ENCODE results near the gene CLEC2B. TPM values are rescaled to one million over a fixed set of nuclear protein-coding genes. Genes with fewer than 3 reads are reported as not detected.
"Not testable (repeated sequence)": the region's sequence is repeated elsewhere in the genome, so short reads cannot be mapped to it uniquely, and the experiment has no call there.

CLEC2B gene
- total and polyA plus RNA-seq, 7 donors: 6.0 to 19.6 (median 10.8) TPM

DNA sequence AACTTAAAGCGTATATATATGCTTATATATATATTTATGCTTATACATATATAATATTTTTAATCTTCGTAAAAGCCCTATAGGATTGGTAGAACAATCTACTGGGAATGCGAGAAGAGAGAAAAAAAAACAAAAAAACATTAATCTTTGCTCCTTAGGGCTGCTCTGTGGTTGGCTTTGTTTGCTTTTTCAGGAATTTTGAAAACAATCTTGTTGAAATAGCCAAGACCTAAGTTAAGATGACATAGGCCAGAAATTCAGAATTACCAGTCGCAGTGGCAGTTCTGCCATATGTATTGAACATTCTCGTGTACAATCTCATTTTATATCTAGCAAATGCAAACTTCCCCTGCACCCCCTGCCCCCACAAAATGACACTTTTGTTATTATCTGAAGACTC is 12.8 kb upstream of the CLEC2B start:
- DNase-seq: no peak
- Histone ChIP-seq H3K4me1 (no peaks in the 10 kb centered on the region), H3K9me3 (no peaks in the 10 kb centered on the region), H3K27me3 (no peaks in the 10 kb centered on the region), H3K27ac (no peak overlapping the region), H3K4me3 (no peak overlapping the region), H3K36me3 (no peaks in the 10 kb centered on the region)
- intact Hi-C loops (cut with DNase I): no loop called here
- no peak for TF ChIP-seq EP300 (IDR thresholded peaks at IDR 0.05)
- no peak for TF ChIP-seq POLR2AphosphoS5 (IDR thresholded peaks at IDR 0.05)
- no peak for TF ChIP-seq POLR2A (IDR thresholded peaks at IDR 0.05)
- TF ChIP-seq CTCF (IDR thresholded peaks at IDR 0.05): no peak
- 87 to 94% methylated on average over 5 of the region's 5 CpGs for WGBS, 2 donors

DNA sequence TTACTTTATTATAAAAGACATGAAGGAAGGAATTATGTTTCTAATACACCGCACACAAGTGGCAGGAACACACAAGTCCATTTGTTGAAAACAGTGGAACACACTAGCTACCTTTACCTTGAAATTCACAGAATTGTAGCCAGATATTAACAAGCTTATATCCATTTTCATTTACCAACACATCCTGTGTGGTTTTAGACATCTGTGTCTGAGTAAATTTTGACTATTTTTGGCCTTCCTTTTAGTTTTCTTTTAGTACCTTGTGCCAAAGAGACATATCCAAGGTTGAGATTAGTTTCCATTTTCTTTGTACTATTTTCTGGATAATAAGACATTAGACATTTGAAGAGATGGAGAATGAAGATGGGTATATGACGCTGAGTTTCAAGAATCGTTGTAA is 12.1 kb upstream of the CLEC2B start, which contains the start of gene KLRF2:
TSS of gene KLRF2 (plus strand) at position 244 of the 400 bp plus-strand sequence. CDS start at position 351, 107 bp downstream.
- Histone ChIP-seq H3K27me3 (no peaks in the 10 kb centered on the region), H3K4me3 (no peak within 1 kb of the TSS), H3K9me3 (no peaks in the 10 kb centered on the region), H3K27ac (no peak within 1 kb of the TSS), H3K36me3 (no peaks in the 10 kb centered on the region), H3K4me1 (no peaks in the 10 kb centered on the region)
- TF ChIP-seq CTCF (IDR thresholded peaks at IDR 0.05) (no peak), POLR2AphosphoS5 (IDR thresholded peaks at IDR 0.05) (no peak), EP300 (IDR thresholded peaks at IDR 0.05) (no peak)
- intact Hi-C loops (cut with DNase I): no loop called here
- no peak for DNase-seq
- WGBS, 2 donors: 89 to 95% methylated on average over 3 of the region's 3 CpGs

DNA sequence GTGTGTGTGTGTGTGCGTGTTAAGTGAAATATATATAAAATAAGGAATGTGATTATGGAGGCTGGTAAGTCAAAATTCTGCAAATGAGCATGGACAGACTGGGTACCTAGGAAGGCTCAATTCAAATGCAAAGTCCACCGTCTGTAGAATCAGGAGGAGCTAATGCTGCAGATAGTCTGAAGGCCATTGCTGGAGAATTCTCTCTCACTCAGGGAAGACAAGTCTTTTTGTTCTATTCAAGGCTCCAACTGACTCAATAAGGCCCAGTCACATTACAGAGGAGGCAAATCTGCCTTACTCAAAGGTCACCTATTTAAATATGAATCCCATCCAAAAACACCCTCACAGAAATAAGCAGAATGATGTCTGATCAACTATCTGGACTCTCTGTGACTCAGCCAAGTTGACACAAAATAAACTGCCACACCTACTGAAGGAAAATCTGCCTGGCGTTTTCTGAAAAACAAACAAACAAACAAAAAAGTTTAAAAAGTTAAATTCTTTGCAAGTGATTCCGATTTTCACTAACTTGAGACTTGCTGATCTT is 11.5 kb upstream of the CLEC2B start:
- Histone ChIP-seq H3K4me1 (no peaks in the 10 kb centered on the region), H3K9me3 (no peaks in the 10 kb centered on the region), H3K36me3 (no peaks in the 10 kb centered on the region), H3K27me3 (no peaks in the 10 kb centered on the region), H3K27ac (no peak overlapping the region), H3K4me3 (no peak overlapping the region)
- no peak for DNase-seq
- intact Hi-C loops (cut with DNase I): no loop called here
- no peak for TF ChIP-seq EP300 (IDR thresholded peaks at IDR 0.05)
- TF ChIP-seq POLR2A (IDR thresholded peaks at IDR 0.05): no peak
- no peak for TF ChIP-seq POLR2AphosphoS5 (IDR thresholded peaks at IDR 0.05)
- TF ChIP-seq CTCF (IDR thresholded peaks at IDR 0.05): no peak
- WGBS, 2 donors: 74 to 85% methylated on average over 4 of the region's 4 CpGs

GRCh38 chr12:9876120-9876519 is 7.0 kb upstream of the CLEC2B start:
- intact Hi-C loops (cut with DNase I); H3K9me3 ChIP-seq; DNase-seq; H3K27me3 ChIP-seq; H3K27ac ChIP-seq; H3K36me3 ChIP-seq; H3K4me3 ChIP-seq; H3K4me1 ChIP-seq: not testable (repeated sequence)
- WGBS, 2 donors: 97% methylated on average over 26 of the region's 26 CpGs

- 81% methylated on average over 11 of the region's 11 CpGs for WGBS, 2 donors
- H3K4me3 ChIP-seq: no peak overlapping the region
- H3K27ac ChIP-seq: no peak overlapping the region
Measured at GRCh38 chr12:9872742-9873141, 3.6 kb upstream of the CLEC2B start.

More at GRCh38 chr12:9872742-9873141, 3.6 kb upstream of the CLEC2B start:
- H3K27me3 ChIP-seq: no peaks in the 10 kb centered on the region
- no peaks in the 10 kb centered on the region for H3K4me1 ChIP-seq
- H3K9me3 ChIP-seq: no peaks in the 10 kb centered on the region
- no peaks in the 10 kb centered on the region for H3K36me3 ChIP-seq
- intact Hi-C loops (cut with DNase I): no loop called here
- TF ChIP-seq POLR2A (IDR thresholded peaks at IDR 0.05): no peak
- no peak for TF ChIP-seq CTCF (IDR thresholded peaks at IDR 0.05)
- no peak for TF ChIP-seq EP300 (IDR thresholded peaks at IDR 0.05)
- no peak for TF ChIP-seq POLR2AphosphoS5 (IDR thresholded peaks at IDR 0.05)
- no peak for DNase-seq
